Measurements from ENCODE around the gene SPPL3. TPM values are rescaled to one million over a fixed set of nuclear protein-coding genes. Genes with fewer than 3 reads are reported as not detected.

SPPL3 gene
- total RNA-seq, 3 donors from 2014 or later: 21.6 to 28.0 (median 22.8) TPM

DNA sequence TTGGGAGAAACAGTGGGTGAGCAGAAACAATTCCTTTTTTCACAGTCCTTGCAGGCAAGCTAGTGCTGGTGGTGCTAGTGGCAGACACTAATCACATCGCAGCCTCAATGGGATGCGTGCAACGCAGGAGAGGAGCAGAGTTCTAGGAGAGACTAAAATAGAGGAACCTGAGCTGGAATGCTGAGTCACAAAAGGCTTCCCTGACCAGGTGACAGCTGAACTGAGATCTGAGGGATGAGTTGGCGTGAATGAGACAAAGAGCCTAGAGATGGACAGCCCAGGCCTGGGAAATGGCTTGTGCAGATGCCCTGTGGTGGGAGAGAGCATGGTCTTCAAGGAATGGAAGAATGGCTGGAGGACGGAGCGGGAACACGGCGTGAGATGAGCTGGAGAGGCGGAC is 152.8 kb downstream of the SPPL3 start:
- Mint-ChIP-seq H3K4me1 (ENCODE audit: low read depth) (no peaks in the 10 kb centered on the region), H3K9me3 (peaks cover 12% of the 10 kb centered on the region), H3K27me3 (ENCODE audit: low read depth) (peaks cover 2% of the 10 kb centered on the region), H3K4me3 (no peak overlapping the region), H3K36me3 (ENCODE audit: insufficient read depth) (peaks cover 4% of the 10 kb centered on the region)
- DNase-seq: no peak
- no peak for ATAC-seq

DNA sequence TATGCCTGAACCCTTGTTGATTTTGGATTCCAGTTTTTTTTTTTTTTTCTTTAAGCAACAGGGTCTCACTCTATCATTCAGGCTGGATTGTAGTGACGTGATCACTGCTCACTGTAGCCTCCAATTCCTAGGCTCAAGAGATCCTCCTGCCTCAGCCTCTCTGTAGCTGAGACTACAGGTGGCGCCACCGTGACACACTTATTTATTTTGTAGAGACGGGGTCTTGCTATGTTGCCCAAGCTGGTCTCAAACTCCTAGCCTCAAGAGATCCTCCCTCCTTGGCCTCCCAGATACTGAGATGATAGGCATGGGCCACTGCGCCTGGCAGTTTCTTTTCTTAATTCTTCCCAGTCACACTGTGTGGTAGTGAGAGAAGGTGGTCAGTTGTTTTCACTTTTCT is 153.4 kb downstream of the SPPL3 start:
- H3K4me3 Mint-ChIP-seq: no peak overlapping the region
- peaks cover 2% of the 10 kb centered on the region for H3K27me3 Mint-ChIP-seq (ENCODE audit: low read depth)
- no peak for DNase-seq
- no peaks in the 10 kb centered on the region for H3K4me1 Mint-ChIP-seq (ENCODE audit: low read depth)
- peaks cover 4% of the 10 kb centered on the region for H3K36me3 Mint-ChIP-seq (ENCODE audit: insufficient read depth)
- ATAC-seq: no peak
- peaks cover 12% of the 10 kb centered on the region for H3K9me3 Mint-ChIP-seq

DNA sequence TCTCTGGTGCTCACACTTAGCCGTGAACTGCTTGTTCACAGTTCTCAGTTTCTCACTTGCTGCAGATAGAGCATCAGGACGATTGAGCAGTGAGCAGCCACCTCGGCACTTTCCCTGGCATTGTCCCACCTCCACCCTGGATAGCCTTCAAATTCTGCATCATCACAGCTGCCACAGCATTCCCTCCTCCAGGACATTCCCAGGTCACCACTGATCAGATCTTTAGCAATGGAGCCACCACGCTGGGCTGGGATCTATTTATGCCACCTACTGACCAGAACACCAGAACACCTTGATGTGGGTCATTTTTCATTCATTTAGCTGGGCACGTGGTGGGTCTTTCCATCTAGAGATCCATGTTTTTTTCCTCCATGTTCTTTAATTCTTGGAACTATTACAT is 154.9 kb downstream of the SPPL3 start:
- no peaks in the 10 kb centered on the region for H3K4me1 Mint-ChIP-seq (ENCODE audit: low read depth)
- no peaks in the 10 kb centered on the region for H3K36me3 Mint-ChIP-seq (ENCODE audit: insufficient read depth)

DNA sequence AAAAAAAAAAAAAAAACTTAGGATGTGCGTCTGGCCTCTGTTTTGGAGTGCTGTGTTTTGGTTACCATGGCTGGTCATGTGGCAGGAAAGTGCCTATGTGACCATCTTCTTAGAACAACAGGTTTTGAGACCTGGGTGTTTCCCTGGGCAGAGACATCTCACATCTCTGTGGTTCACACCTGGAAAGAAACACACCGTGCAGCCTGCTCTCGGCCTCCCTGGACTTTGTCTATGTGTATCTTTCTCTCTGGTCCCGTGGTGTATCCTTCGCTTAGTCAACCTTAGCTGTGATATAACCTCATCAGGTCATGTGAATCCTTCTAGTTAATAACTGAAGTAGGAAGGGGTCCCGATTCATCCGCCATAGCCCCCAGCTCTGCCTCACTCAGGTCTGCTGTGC is 155.9 kb downstream of the SPPL3 start:
- Mint-ChIP-seq H3K4me3 (no peak overlapping the region), H3K4me1 (ENCODE audit: low read depth) (no peaks in the 10 kb centered on the region), H3K9me3 (no peaks in the 10 kb centered on the region), H3K36me3 (ENCODE audit: insufficient read depth) (no peaks in the 10 kb centered on the region), H3K27me3 (ENCODE audit: low read depth) (no peaks in the 10 kb centered on the region)
- ATAC-seq (no peak), DNase-seq (no peak)

More for the DNA sequence above, 154.9 kb downstream of the SPPL3 start:
- Mint-ChIP-seq H3K4me3 (no peak overlapping the region), H3K27me3 (ENCODE audit: low read depth) (no peaks in the 10 kb centered on the region), H3K9me3 (peaks cover 4% of the 10 kb centered on the region)
- DNase-seq (no peak), ATAC-seq (no peak)

DNA sequence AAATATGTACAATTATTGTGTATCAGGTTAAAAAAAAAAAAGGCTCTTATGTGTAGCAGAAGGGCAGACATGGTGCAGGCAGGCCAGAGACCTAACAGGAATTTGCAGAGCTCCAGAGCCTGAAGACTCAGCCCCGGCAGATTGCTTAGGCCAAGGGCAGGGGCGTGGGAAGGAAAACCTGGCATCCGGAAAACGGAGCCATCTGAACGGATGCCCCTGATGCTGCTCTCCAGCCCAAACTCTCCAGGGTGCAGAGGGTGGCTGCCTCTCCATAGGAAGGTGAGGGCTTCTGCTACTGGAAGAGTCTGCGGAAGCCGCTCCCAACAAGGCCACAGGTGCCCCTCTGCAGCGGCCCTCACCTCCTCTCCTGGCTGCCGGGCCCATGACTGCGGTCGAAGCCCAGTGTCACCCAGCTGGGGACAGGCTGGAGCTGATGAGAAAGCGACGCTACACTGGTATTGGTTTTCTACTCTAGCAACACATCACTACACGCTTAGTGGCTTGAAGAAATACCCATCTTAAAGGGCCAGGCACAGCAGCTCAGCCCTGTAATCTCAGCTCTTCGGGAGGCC is 159.2 kb downstream of the SPPL3 start:
- no peaks in the 10 kb centered on the region for H3K9me3 Mint-ChIP-seq
- no peaks in the 10 kb centered on the region for H3K27me3 Mint-ChIP-seq (ENCODE audit: low read depth)
- H3K4me1 Mint-ChIP-seq (ENCODE audit: low read depth): no peaks in the 10 kb centered on the region
- ATAC-seq: no peak
- no peak overlapping the region for H3K4me3 Mint-ChIP-seq
- DNase-seq: no peak
- H3K36me3 Mint-ChIP-seq (ENCODE audit: insufficient read depth): no peaks in the 10 kb centered on the region

DNA sequence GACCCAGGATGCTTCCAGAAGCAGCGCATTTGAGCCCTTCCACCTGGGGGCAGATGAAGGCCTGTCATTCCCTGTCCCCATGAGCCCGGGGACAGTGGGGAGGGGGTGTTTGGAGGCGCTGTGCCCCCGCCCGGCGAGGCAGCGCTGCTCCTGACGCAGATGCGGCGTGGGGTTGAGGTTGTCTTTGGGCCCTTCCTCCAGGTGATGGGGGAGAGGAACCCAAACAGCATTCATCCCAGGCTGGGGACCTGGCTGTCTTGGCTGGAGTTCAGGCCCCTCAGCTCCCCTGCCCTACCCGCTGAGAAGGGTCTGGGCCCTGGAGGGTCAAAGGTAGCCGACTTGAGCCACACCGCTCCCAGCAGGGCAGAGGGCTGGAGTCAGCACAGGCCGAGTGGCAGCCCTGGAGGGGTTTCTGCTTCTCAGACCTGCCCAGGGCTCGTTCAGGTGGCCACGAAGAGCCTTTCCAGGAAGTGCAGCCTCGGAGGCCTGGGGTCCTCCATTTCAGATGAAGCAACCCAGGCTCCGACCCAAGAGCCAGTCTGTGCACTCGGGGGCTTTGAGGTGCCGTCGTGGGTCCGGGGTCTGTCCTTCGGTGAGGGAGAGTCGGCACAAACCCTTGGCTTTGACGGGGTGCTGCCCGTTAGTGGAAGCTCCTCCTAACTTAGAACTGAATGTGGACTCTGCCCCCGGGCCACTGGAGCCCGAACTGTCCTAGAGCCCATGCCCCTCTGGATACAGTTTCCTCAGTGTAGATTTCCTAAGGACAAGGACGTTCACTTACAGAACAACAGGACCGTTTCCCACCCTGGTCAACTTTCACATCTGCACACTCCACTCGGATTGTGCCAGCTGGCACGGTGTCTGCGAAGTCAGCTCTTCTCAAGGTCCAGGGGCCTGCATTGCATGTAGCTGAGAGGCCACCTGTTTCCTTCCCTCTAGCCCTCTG is 162.4 kb downstream of the SPPL3 start:
- H3K4me1 Mint-ChIP-seq (ENCODE audit: low read depth): no peaks in the 10 kb centered on the region
- H3K4me3 Mint-ChIP-seq: no peak overlapping the region
- H3K9me3 Mint-ChIP-seq: no peaks in the 10 kb centered on the region
- DNase-seq (no peak), ATAC-seq (no peak)
- no peaks in the 10 kb centered on the region for H3K36me3 Mint-ChIP-seq (ENCODE audit: insufficient read depth)
- H3K27me3 Mint-ChIP-seq (ENCODE audit: low read depth): no peaks in the 10 kb centered on the region

DNA sequence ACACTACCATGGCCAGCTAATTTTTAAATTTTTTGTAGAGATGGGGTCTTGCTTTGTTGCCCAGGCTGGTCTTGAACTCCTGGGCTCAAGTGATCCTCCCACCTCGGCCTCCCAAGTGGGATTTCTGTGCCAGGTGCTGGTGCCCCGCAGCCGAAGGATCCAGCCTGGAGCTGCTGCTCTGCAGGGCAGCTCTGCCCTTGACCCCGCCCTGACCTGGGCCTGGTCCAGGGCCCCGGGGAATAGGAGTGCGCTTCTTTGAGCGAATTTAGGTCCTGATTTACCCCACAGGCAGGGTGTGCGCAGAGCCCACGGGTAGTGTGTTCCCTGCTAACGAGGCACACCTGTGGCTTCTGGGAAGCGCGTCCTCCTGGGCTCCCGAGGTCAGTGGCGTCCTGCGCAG is 163.3 kb downstream of the SPPL3 start:
- Mint-ChIP-seq H3K27me3 (ENCODE audit: low read depth) (no peaks in the 10 kb centered on the region), H3K4me3 (no peak overlapping the region), H3K36me3 (ENCODE audit: insufficient read depth) (no peaks in the 10 kb centered on the region), H3K9me3 (no peaks in the 10 kb centered on the region), H3K4me1 (ENCODE audit: low read depth) (no peaks in the 10 kb centered on the region)
- no peak for DNase-seq
- no peak for ATAC-seq

DNA sequence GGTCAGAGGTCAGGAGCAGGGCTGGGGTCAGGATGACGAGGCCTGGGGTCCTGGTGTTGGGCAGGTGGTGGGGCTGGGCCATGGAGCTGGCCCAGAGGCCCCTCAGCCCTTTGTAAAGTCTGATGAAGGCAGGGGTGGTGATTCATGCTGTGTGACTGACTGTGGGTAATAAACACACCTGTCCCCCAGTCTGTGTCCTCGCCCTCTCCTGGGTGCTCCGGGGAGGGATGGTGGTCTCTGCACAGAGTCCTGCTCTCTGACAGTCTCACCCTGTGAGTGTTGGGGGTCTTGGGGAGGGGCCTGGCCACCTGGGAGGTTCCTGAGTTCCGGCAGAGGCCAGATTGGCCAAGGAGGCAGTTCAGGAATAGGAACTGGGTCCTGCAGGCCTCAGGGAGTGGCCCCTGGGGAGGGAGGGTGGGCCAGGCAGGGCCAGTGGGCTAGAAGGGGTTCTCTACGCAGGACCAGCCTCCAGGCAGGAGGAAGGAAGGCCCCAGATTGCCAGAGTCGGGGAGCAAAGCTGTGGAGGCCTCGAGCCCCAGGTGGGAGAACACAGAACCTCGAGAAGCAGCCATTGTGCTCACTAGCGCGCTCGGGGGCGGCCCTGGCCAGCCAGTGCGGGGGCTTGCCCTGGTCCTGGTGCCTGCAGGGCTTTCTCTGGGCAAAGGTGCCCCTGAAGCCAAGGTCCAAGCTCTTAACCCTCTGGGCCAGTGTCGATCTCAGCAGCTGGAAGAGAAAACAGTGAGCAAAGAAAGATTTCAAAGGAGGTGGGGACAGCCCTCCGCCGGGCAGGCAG is 164.1 kb downstream of the SPPL3 start:
- ATAC-seq (no peak), DNase-seq (no peak)
- Mint-ChIP-seq H3K4me3 (no peak overlapping the region), H3K9me3 (no peaks in the 10 kb centered on the region), H3K27me3 (ENCODE audit: low read depth) (no peaks in the 10 kb centered on the region), H3K36me3 (ENCODE audit: insufficient read depth) (no peaks in the 10 kb centered on the region), H3K4me1 (ENCODE audit: low read depth) (no peaks in the 10 kb centered on the region)

DNA sequence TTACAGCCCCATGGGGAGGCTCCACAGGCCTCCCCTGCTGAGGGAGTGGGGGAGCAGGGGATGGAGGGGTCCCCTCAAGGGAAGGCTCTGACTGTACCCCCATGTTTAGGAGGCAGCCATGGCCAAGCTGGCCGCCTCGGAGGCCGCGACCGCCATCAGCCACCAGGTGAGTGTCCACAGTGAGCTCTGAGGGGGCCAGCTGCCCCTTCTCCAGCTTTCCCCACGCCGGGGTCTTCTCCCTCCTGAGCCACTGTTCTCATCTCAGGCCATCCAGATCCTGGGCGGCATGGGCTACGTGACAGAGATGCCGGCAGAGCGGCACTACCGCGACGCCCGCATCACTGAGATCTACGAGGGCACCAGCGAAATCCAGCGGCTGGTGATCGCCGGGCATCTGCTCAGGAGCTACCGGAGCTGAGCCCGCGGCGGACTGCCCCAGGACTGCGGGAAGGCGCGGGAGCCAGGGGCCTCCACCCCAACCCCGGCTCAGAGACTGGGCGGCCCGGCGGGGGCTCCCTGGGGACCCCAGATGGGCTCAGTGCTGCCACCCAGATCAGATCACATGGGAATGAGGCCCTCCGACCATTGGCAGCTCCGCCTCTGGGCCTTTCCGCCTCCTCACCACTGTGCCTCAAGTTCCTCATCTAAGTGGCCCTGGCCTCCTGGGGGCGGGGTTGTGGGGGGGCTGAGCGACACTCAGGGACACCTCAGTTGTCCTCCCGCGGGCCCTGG is 165.0 kb downstream of the SPPL3 start:
- ATAC-seq: no peak
- Mint-ChIP-seq H3K9me3 (no peaks in the 10 kb centered on the region), H3K36me3 (ENCODE audit: insufficient read depth) (peaks cover 2% of the 10 kb centered on the region), H3K4me3 (no peak overlapping the region), H3K27me3 (ENCODE audit: low read depth) (no peaks in the 10 kb centered on the region), H3K4me1 (ENCODE audit: low read depth) (no peaks in the 10 kb centered on the region)
- DNase-seq: no peak

DNA sequence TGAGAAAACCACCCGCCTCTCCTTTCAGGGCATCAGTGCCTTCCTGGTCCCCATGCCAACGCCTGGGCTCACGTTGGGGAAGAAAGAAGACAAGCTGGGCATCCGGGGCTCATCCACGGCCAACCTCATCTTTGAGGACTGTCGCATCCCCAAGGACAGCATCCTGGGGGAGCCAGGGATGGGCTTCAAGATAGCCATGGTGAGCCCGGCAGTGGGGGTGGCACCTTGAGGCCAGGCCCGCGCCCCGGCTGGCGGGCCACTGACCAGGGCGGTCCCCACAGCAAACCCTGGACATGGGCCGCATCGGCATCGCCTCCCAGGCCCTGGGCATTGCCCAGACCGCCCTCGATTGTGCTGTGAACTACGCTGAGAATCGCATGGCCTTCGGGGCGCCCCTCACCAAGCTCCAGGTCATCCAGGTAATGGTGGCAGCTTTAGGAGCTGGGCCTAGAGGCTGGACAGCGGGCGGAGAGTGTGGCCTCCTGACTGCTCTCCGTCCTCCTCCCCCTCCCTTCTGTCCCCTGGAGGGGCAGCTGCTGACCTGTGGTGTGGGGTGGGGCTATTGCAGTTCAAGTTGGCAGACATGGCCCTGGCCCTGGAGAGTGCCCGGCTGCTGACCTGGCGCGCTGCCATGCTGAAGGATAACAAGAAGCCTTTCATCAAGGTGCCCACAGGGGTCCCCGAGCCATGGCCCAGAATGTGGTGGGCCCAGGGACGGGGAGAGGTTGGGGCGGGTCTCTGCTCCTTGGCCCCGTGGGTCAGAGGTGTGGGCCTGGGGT is 165.7 kb downstream of the SPPL3 start:
- no peak overlapping the region for H3K4me3 Mint-ChIP-seq
- no peak for ATAC-seq
- H3K36me3 Mint-ChIP-seq (ENCODE audit: insufficient read depth): peaks cover 5% of the 10 kb centered on the region
- no peak for DNase-seq
- H3K9me3 Mint-ChIP-seq: no peaks in the 10 kb centered on the region
- no peaks in the 10 kb centered on the region for H3K27me3 Mint-ChIP-seq (ENCODE audit: low read depth)
- H3K4me1 Mint-ChIP-seq (ENCODE audit: low read depth): no peaks in the 10 kb centered on the region

DNA sequence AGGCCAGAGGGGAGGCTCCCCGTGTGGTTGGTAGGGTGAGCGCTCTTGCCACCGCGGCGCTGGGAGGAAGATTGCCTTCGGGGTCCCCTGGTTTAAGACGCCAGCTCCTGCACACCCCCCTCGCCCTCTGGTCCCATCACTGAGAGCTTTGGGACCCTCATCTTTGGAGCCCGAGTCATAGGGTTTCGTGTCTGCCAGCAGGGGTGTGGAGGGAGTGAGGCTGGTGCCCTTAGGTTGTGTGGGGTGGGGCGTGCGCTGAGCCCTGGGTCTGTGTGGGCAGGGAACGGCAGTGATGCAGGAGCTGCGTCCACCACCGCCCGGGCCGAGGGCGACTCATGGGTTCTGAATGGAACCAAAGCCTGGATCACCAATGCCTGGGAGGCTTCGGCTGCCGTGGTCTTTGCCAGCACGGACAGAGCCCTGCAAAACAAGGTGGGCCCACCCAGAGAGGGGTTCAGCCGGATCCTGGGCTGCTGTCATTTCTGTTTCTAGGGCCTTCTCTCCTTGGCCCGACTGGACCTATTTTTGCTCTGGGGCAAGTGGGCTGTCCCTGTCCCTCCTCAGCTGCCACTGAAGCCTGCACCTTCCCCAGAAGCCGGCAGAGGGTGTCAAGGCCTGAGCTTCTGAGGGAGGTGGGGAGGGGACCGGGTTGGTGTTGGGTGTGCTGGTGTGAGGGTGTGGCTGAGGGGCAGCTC is 166.5 kb downstream of the SPPL3 start:
- Mint-ChIP-seq H3K36me3 (ENCODE audit: insufficient read depth) (peaks cover 5% of the 10 kb centered on the region), H3K27me3 (ENCODE audit: low read depth) (no peaks in the 10 kb centered on the region), H3K9me3 (no peaks in the 10 kb centered on the region), H3K4me3 (no peak overlapping the region), H3K4me1 (ENCODE audit: low read depth) (no peaks in the 10 kb centered on the region)
- ATAC-seq (no peak), DNase-seq (no peak)

DNA sequence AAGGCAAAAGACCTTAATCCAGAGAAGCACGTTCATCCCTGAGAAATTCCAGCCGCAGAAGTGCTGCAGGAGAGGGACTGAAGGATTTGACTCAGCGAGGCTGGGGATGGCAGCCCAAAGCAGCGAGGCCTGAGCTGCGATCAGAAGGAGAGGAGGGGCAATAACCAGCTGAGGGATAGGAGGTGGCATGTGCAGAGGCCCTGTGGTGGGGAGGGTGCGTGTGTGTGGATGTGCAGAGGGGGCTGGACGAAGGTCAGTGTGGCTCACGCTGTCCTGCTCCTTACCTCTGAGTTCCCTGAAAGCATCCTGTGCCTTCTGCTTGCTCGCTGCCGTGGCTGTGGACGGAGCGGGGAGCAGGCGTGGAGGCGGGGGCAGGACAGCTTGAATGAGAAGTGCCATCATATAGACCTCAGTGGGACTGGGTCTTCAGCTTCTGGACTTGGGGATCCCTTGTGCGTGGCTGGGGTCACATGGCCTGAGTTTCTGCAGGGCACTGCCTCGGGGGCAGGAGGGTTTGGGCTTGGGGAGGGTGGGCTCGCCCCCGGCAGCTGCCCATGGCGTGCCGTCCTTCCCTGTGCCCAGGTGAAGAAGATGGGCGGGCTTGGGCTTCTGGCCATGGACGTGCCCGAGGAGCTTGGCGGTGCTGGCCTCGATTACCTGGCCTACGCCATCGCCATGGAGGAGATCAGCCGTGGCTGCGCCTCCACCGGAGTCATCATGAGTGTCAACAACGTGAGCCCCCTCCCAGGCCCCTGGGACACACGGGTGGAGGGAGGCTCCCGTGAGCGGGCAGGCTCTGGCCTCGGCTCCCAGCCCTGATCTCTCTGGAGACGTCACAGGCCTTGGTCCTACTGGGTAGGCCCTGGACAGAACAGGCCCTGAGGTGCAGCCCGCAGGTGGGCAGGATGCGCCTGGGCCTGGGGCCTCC is 167.5 kb downstream of the SPPL3 start:
- Mint-ChIP-seq H3K36me3 (ENCODE audit: insufficient read depth) (peaks cover 7% of the 10 kb centered on the region), H3K27me3 (ENCODE audit: low read depth) (no peaks in the 10 kb centered on the region), H3K9me3 (no peaks in the 10 kb centered on the region), H3K4me1 (ENCODE audit: low read depth) (no peaks in the 10 kb centered on the region), H3K4me3 (no peak overlapping the region)
- DNase-seq: no peak
- no peak for ATAC-seq
